Measurements from ENCODE around the gene MAP3K20.
"Not testable (repeated sequence)": the region's sequence is repeated elsewhere in the genome, so short reads cannot be mapped to it uniquely, and the experiment has no call there.

Gene MAP3K20

GRCh38 chr2:173161507-173161906, 85.9 kb downstream of the MAP3K20 start:
- peak; percentile 28 for DNase-seq (ENCODE audit: low spot score)

GRCh38 chr2:173163357-173163756, 87.7 kb downstream of the MAP3K20 start:
- not testable (repeated sequence) for DNase-seq (ENCODE audit: low spot score)

GRCh38 chr2:173164396-173164795, 88.8 kb downstream of the MAP3K20 start:
- no peak for DNase-seq (ENCODE audit: low spot score)

GRCh38 chr2:173165443-173166238, 90.0 kb downstream of the MAP3K20 start:
- no peak for DNase-seq (ENCODE audit: low spot score)

DNA sequence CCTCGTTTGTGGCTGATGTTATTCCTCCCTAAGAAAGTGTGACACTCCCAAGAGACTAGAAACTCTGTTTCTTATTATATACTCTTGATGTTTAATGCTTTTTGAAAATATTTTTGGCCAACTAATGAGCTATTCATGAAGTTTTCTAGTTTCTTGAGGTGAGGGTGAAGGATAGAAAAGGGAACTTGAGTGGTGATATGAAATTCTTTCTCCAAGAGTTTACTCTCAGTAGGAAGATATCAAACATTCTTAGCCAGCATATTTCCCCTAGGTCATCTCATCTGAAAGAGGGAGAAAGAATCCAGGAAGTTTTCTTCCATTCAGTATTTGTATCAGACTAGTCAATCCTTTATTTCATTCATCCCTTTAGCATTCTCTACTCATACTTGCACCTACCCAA, 95.7 kb downstream of the MAP3K20 start:
- no peak for DNase-seq (ENCODE audit: low spot score)

DNA sequence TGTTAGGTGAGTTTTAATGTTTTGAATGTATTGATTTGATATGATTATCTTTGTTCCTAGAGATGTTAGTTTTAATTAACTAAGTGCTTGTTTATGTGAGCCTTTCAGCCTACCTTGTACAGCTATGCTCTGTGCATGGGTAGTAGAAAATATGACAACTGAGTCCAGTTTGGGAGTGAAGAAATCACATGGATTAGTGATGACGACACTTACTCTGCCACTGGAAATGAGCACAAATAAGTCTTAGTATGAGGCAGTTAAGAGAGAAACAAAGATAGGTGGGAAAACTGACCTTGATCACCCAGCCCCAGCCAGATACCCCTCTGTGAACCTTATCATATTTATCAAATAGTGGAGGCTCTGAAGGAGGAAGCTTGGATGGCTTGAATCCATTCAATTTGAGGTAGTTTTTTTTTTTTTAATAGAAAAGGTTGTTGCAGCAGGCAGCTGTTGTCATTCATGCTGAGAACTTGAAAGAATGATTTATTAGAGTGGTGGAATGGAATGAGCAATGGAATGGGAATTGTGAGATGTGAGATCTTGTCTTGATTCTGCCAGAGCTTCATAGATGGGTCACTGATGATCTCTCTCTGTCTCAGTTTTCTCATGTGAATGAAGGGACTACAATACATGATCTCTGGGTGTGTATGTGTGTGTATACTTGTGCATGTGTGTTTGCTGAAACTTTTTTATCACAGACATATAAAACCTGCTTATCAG, 96.4 kb downstream of the MAP3K20 start:
- DNase-seq (ENCODE audit: low spot score): no peak

GRCh38 chr2:173174339-173174738, 98.7 kb downstream of the MAP3K20 start:
- DNase-seq (ENCODE audit: low spot score): not testable (repeated sequence)

DNA sequence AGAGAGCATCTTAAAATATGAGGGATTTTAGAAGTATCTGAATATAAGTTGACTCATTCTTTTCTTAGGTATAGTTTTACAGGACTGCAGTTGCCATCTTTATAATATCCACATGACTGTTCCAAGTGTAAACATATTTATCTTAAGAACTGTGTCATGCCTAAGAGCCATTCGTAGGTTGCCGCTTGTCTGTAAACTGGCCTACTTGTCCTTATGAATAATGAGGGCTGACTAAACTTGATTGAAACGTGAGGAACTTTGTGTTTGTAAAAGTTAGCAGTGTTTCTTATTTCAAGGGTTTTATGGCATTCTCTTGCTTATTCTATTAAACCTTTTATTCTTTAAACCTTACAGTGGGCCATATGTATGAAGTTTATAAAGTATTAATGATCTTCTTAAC, 99.6 kb downstream of the MAP3K20 start:
- no peak for DNase-seq (ENCODE audit: low spot score)

DNA sequence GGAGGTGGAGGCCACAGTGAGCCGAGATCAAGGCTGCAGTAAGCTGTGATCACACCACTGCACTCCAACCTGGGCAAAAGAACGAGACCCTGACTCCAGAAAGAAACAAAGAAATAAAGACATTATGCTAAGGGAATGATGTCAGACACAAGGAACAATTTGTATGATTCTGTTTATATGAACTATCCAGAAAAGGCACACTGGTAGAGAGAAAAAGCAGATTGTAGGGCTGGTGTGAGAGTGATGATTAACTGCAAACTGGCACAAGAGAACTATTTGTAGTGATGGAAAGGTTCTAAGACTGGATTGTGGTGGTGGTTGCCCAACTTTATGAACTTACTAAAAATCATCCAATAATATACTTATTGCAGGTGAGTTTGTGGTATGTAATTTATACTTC, 106.3 kb downstream of the MAP3K20 start:
- no peak for DNase-seq (ENCODE audit: low spot score)

GRCh38 chr2:173184031-173185004, 108.7 kb downstream of the MAP3K20 start:
- DNase-seq (ENCODE audit: low spot score): no peak

GRCh38 chr2:173185437-173185836, 109.8 kb downstream of the MAP3K20 start:
- no peak for DNase-seq (ENCODE audit: low spot score)

DNA sequence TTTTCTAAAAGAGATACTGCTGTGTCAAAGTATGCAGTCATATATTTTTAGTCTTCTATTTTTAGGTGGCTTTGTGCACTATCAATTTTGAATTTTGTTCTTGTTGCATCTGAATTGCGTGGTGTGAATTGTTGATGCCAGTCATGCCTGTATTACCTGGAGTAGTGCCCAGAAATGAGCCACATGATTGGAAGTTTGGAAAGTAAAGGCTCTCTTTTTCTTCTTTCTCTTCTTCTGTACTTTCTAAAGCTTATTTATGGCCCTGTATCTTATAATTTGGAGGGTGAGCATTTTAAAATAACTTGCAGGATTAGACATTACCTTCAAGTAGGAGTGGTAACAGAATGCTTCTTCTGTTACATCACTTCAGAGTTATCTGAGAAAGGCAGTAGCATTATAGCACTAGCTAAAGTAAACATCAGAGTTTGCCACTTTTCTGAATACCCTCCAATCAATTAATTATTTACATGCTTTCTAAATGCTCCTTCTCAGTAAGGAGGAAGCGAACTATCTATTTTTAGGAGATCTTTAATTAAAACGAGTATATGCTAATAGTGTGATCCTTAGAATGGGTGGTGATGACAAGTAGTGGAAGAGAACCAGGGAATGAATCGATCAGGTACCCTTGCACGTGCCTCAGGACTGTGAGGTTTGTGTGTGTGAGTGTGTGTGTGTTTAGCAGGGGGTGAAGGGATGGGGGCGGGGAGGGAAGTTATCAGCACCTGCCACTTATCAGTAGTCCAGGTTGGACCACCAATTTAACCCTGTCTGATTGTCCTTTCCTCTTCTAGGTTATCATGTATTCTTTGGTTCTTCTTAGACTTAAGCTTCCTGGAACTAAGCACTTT, 112.5 kb downstream of the MAP3K20 start:
- no peak for DNase-seq (ENCODE audit: low spot score)

DNA sequence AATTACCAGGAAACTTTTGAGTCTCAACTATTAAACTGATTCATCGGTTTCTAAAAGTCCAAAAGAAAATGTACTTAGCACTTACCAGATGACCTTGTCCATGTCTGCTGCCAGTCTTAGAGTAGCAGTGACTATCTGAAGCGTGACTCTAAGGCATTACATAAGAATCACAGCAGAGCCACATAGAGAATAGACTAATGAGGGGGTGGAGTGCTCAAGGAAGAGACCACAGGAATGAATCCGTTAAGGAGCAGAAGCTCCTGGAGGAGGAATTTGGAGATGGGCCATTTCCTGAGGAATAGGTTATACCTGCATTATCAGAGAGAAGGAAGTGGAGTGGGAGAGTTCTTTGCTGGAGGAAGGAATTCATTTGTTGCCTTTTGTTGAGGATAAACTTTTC, 116.0 kb downstream of the MAP3K20 start:
- no peak for DNase-seq (ENCODE audit: low spot score)

DNA sequence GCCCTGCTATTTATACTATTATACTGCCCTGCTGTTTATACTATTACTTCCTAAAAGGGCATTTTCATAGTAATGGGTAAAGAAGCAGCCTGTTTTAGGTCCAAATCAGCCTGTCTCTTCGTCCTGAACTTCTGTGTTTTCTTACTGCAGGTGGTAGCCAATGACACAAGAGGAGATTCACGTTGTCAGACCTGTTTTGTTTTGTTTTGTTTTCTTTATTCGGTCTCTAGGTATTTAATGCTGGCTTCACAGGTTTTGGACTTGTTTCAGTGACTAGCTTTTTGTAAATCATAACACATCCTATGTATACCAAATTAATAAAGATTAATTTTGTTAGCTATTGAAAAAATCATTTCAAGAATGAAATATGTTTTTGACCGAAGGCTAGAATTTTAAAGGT, 116.4 kb downstream of the MAP3K20 start:
- no peak for DNase-seq (ENCODE audit: low spot score)

GRCh38 chr2:173193925-173194324, 118.3 kb downstream of the MAP3K20 start:
- DNase-seq (ENCODE audit: low spot score): no peak

- no peak for DNase-seq (ENCODE audit: low spot score)
Observed at GRCh38 chr2:173195100-173195499, 119.5 kb downstream of the MAP3K20 start.

- DNase-seq (ENCODE audit: low spot score): no peak
Observed at GRCh38 chr2:173196080-173196479, 120.4 kb downstream of the MAP3K20 start.

GRCh38 chr2:173196638-173197037, 121.0 kb downstream of the MAP3K20 start:
- no peak for DNase-seq (ENCODE audit: low spot score)

DNA sequence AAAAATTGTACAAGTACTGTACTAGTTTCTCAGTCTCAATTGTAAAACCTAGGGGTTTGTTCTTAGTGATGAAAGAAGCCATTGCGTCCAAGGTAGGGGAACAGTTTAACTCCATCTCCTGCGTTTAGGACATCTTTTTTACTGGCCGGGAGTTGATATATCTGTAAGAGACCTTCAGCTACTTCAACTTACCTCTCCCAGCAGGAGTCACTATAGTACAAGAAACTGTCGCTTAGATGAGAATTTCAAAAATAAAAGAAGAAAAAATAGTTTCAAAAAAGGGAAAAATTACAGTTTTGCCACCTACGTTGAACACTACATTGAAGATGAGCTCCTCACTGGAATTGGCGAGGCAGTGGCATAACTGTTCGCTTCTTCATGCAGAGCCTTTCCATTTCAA, 122.7 kb downstream of the MAP3K20 start:
- DNase-seq (ENCODE audit: low spot score): no peak

GRCh38 chr2:173199294-173199693, 123.6 kb downstream of the MAP3K20 start:
- no peak for DNase-seq (ENCODE audit: low spot score)

- no peak for DNase-seq (ENCODE audit: low spot score)
Observed at GRCh38 chr2:173202570-173202969, 126.9 kb downstream of the MAP3K20 start.

Data from HuH-7 (cell line).